IPS-20b (cell line): ENCODE results near the gene PLEKHH2.

Experiments
- H3K27ac ChIP-seq: one replicate; pipeline ENCODE4 v1.5.1; 2013; ENCODE audit warnings: low read length
- H3K27me3 ChIP-seq: 2 replicates; pipeline ENCODE4 v1.6.1; 2013; ENCODE audit warnings: mild to moderate bottlenecking, low read length, inconsistent platforms; ENCODE audit not compliant: insufficient read depth
- H3K36me3 ChIP-seq: 2 replicates; pipeline ENCODE4 v1.6.1; 2013; ENCODE audit warnings: low read depth, mild to moderate bottlenecking, inconsistent platforms, low read length, moderate library complexity; ENCODE audit not compliant: insufficient read depth
- H3K4me1 ChIP-seq: 2 replicates; pipeline ENCODE4 v1.6.1; 2013; ENCODE audit warnings: mild to moderate bottlenecking, control low read depth, inconsistent platforms, low read length, moderate library complexity; ENCODE audit not compliant: insufficient read depth
- H3K4me3 ChIP-seq: 2 replicates; pipeline ENCODE4 v1.5.1; 2013; ENCODE audit warnings: mild to moderate bottlenecking, low read length, inconsistent platforms
- H3K9ac ChIP-seq: 2 replicates; pipeline ENCODE4 v1.6.1; 2013; ENCODE audit warnings: low read depth, mild to moderate bottlenecking, inconsistent platforms, low read length, moderate library complexity
- H3K9me3 ChIP-seq: 2 replicates; pipeline ENCODE4 v1.6.1; 2013; ENCODE audit warnings: mild to moderate bottlenecking, low read depth, low read length, inconsistent platforms; ENCODE audit not compliant: insufficient read depth

PLEKHH2 gene

GRCh38 chr2:43777306-43777926 is 140.4 kb downstream of the PLEKHH2 start:
- H3K27ac ChIP-seq = no peak overlapping the region
- H3K9me3 ChIP-seq = no peaks in the 10 kb centered on the region
- H3K36me3 ChIP-seq = no peaks in the 10 kb centered on the region
- no peaks in the 10 kb centered on the region for H3K4me1 ChIP-seq
- H3K9ac ChIP-seq = no peak overlapping the region
- no peaks in the 10 kb centered on the region for H3K27me3 ChIP-seq
- H3K4me3 ChIP-seq = no peak overlapping the region

DNA sequence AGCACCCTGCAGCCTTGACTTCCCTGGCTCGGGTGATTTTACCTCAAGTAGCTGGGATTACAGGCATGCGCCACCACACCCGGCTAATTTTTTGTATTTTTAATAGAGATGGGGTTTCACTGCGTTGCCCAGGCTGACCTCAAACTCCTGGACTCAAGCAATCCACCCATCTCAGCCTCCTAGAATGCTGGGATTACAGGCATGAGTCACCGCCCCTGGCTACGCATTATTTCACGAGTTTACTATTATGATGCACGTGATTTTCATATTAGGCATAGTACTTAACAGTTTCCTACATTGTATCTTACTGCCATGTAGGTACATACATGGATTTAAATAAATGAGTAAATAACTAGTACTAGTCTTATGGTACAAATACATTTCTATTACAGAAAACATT is 141.2 kb downstream of the PLEKHH2 start:
- H3K27me3 ChIP-seq = no peaks in the 10 kb centered on the region
- H3K9ac ChIP-seq = no peak overlapping the region
- no peak overlapping the region for H3K4me3 ChIP-seq
- H3K9me3 ChIP-seq = no peaks in the 10 kb centered on the region
- no peaks in the 10 kb centered on the region for H3K36me3 ChIP-seq
- H3K27ac ChIP-seq = no peak overlapping the region
- H3K4me1 ChIP-seq = no peaks in the 10 kb centered on the region

DNA sequence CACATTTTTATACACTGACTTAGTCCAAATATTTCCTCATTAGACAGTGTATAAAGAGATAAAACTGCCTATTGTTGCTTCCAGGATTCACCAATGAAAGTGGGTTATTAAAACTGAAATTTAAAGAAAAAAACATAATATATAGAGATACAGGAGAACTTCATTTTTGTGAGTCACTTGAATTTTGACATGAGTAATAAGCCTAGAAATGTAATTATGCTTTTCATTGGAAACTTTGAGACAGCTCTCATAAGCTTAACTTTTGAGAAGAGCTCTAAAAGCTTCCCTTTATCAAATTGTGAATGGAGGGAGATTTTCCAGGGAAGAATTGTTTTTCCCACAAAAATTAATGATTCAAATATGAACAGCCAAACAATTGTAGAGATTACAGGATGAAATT is 150.8 kb downstream of the PLEKHH2 start:
- H3K4me1 ChIP-seq = no peaks in the 10 kb centered on the region
- no peaks in the 10 kb centered on the region for H3K36me3 ChIP-seq
- no peak overlapping the region for H3K4me3 ChIP-seq
- H3K27ac ChIP-seq = no peak overlapping the region
- no peaks in the 10 kb centered on the region for H3K9me3 ChIP-seq
- no peaks in the 10 kb centered on the region for H3K27me3 ChIP-seq
- H3K9ac ChIP-seq = no peak overlapping the region

- H3K9me3 ChIP-seq = no peaks in the 10 kb centered on the region
- no peak overlapping the region for H3K27ac ChIP-seq
- no peaks in the 10 kb centered on the region for H3K27me3 ChIP-seq
- no peak overlapping the region for H3K4me3 ChIP-seq
- H3K4me1 ChIP-seq = no peaks in the 10 kb centered on the region
- H3K36me3 ChIP-seq = no peaks in the 10 kb centered on the region
- no peak overlapping the region for H3K9ac ChIP-seq
These were observed 151.6 kb downstream of the PLEKHH2 start for GRCh38 chr2:43788646-43789045.

GRCh38 chr2:43790147-43790546 is 153.1 kb downstream of the PLEKHH2 start:
- Histone ChIP-seq H3K4me3 (no peak overlapping the region), H3K4me1 (no peaks in the 10 kb centered on the region), H3K9ac (no peak overlapping the region), H3K27me3 (no peaks in the 10 kb centered on the region), H3K27ac (no peak overlapping the region), H3K9me3 (no peaks in the 10 kb centered on the region), H3K36me3 (no peaks in the 10 kb centered on the region)

DNA sequence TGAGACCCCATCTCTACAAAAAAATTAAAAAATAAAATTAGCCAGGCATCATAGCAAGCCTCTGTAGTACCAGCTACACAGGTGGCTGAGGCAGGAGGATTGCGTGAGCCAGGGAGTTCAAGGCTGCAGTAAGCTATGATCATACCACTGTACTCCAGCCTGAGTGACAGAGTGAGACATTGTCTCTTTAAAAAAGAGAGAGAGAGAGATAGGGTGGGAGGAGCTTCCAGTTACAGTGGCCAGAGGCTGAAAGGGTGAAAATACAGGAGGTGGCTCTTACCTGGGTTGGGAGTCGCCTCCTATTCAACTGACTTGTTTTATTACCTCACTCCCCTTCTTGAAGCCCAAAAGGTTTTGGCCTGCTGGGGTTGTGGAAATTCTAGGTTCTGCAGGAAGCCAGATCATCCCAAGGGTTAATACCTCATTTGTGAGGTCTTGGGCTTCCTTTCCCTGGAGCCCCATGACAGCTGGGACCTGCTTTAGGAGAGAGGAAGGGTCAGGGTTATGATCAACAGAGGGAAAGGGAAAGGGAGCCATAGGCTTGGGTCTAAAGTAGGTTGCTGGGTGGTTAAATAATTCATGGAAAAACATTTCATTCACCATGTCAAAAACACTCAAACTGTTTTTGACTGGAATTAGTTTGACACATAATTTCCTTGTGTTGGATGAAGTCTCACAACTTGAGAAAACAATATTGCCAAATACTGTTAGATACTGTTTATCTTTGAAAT is 154.1 kb downstream of the PLEKHH2 start:
- Histone ChIP-seq H3K27ac (no peak overlapping the region), H3K9me3 (no peaks in the 10 kb centered on the region), H3K27me3 (no peaks in the 10 kb centered on the region), H3K4me1 (no peaks in the 10 kb centered on the region), H3K9ac (no peak overlapping the region), H3K4me3 (no peak overlapping the region), H3K36me3 (no peaks in the 10 kb centered on the region)

DNA sequence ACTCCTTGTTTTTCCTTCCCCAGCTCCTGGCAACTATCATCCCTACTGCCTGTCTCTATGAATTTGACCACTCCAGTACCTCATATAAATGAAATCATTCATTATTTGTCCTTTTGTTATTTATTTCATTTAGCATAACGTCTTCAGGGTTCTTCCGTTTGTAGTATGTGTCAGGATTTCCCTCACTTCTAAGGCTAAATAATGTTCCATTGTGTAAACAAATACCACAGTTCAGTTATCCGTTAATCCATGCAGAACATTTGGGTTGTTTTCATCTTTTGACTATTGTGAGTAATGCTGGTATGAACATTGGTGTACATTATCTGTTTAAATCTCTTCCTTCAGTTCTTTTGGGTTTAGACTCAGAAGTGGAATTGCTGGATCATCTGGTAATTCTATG is 155.6 kb downstream of the PLEKHH2 start:
- no peak overlapping the region for H3K27ac ChIP-seq
- no peaks in the 10 kb centered on the region for H3K27me3 ChIP-seq
- no peak overlapping the region for H3K4me3 ChIP-seq
- no peaks in the 10 kb centered on the region for H3K36me3 ChIP-seq
- H3K9ac ChIP-seq = no peak overlapping the region
- no peaks in the 10 kb centered on the region for H3K9me3 ChIP-seq
- H3K4me1 ChIP-seq = no peaks in the 10 kb centered on the region

DNA sequence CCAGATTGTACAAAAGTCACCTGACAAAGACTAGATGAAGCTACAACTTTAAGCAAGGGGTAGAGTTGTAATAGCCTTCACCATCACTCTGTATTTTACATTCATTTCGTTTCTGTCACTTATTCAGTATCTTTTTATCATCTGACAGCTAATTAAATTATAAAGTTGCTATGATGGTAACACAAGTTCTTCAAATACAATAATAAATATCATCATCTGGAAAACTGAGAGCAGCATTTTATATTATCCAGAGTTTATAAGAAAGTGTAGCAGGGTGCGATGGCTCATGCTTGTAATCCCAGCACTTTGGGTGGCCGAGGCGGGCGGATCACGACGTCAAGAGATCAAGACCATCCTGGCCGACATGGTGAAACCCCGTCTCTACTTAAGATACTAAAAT is 157.9 kb downstream of the PLEKHH2 start:
- Histone ChIP-seq H3K9ac (no peak overlapping the region), H3K36me3 (no peaks in the 10 kb centered on the region), H3K27me3 (no peaks in the 10 kb centered on the region), H3K4me1 (no peaks in the 10 kb centered on the region), H3K9me3 (no peaks in the 10 kb centered on the region), H3K27ac (no peak overlapping the region), H3K4me3 (no peak overlapping the region)

- Histone ChIP-seq H3K4me1 (no peaks in the 10 kb centered on the region), H3K27me3 (no peaks in the 10 kb centered on the region), H3K4me3 (no peak overlapping the region), H3K9ac (no peak overlapping the region), H3K9me3 (no peaks in the 10 kb centered on the region), H3K36me3 (no peaks in the 10 kb centered on the region), H3K27ac (no peak overlapping the region)
These were observed 159.1 kb downstream of the PLEKHH2 start for GRCh38 chr2:43796206-43796605.

DNA sequence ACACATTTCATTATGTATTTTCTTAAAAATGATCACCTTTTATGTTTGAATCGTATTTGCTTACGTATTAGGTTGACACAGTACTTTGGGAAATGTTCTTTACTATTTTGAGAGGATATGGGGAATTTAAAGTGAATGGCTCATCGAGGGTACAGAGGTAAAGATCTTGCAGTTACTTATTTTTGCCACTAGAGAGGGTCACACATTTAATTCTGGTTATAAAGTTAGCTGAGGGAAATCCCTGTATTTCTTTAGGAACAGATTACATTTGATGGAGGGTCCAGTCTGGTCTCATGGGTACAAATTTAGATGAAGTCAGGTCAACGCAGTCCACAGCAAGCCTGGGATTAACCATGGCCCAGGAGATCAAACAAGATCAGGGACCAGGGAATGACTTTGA is 161.2 kb downstream of the PLEKHH2 start:
- Histone ChIP-seq H3K9me3 (no peaks in the 10 kb centered on the region), H3K4me1 (no peaks in the 10 kb centered on the region), H3K4me3 (no peak overlapping the region), H3K27ac (no peak overlapping the region), H3K27me3 (no peaks in the 10 kb centered on the region), H3K36me3 (no peaks in the 10 kb centered on the region), H3K9ac (no peak overlapping the region)

GRCh38 chr2:43800894-43801293 is 163.8 kb downstream of the PLEKHH2 start:
- H3K27ac ChIP-seq = no peak overlapping the region
- H3K36me3 ChIP-seq = no peaks in the 10 kb centered on the region

DNA sequence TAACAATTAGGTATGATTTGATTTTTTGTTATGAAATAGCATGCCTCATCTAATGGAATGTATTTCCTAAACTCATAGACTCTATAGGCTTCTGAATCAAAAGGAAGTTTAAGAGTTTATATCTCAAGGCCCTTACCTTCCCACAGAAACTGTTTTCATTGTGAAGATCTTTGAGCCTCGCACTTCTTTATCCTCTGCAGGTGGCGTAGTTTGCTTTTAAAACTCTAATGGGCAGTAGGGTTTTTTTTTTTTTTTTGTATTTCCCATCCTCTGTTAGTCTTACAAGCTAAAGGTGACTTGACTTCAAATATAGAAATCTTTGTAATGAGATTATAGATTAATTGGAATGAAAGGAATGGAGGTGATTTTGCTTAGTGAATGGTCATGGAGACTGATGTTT is 165.1 kb downstream of the PLEKHH2 start:
- no peak overlapping the region for H3K4me3 ChIP-seq
- H3K9me3 ChIP-seq = no peaks in the 10 kb centered on the region
- no peaks in the 10 kb centered on the region for H3K27me3 ChIP-seq
- no peak overlapping the region for H3K9ac ChIP-seq
- no peak overlapping the region for H3K27ac ChIP-seq
- H3K4me1 ChIP-seq = no peaks in the 10 kb centered on the region
- no peaks in the 10 kb centered on the region for H3K36me3 ChIP-seq

More at GRCh38 chr2:43800894-43801293, 163.8 kb downstream of the PLEKHH2 start:
- H3K27me3 ChIP-seq = no peaks in the 10 kb centered on the region
- no peaks in the 10 kb centered on the region for H3K4me1 ChIP-seq
- no peaks in the 10 kb centered on the region for H3K9me3 ChIP-seq
- H3K9ac ChIP-seq = no peak overlapping the region
- H3K4me3 ChIP-seq = no peak overlapping the region
